Endodermal cell (in vitro differentiated cells): Measurements from ENCODE around the gene DENND1A. TPM values are rescaled to one million over a fixed set of nuclear protein-coding genes. Genes with fewer than 3 reads are reported as not detected.

Experiments
- DNase-seq: peaks from one replicate; pipeline ENCODE4 v3.0.0-alpha.2; 2017
- H3K27ac ChIP-seq: 2 replicates; pipeline ENCODE4 v1.5.1; 2013; ENCODE audit warnings: mild to moderate bottlenecking, low read depth, low read length, moderate library complexity
- H3K27me3 ChIP-seq: 2 replicates; pipeline ENCODE4 v1.6.1; 2013; ENCODE audit warnings: mild to moderate bottlenecking, low read length, moderate library complexity; ENCODE audit not compliant: insufficient read depth, control insufficient read depth, poor library complexity, severe bottlenecking
- H3K36me3 ChIP-seq: 2 replicates; pipeline ENCODE4 v1.7.0; 2013; ENCODE audit warnings: mild to moderate bottlenecking, low read length, moderate library complexity; ENCODE audit not compliant: control insufficient read depth, insufficient read depth
- H3K4me1 ChIP-seq: one replicate; pipeline ENCODE4 v1.7.0; 2013; ENCODE audit warnings: low read length; ENCODE audit not compliant: control insufficient read depth, insufficient read depth
- H3K4me3 ChIP-seq: 2 replicates; pipeline ENCODE4 v1.5.1; 2013; ENCODE audit warnings: mild to moderate bottlenecking, low read length, moderate library complexity
- H3K9ac ChIP-seq: 2 replicates; pipeline ENCODE4 v1.6.1; 2013; ENCODE audit warnings: mild to moderate bottlenecking, low read length, moderate library complexity; ENCODE audit not compliant: poor library complexity, severe bottlenecking; ENCODE audit errors: extremely low read depth
- H3K9me3 ChIP-seq: 2 replicates; pipeline ENCODE4 v1.6.1; 2013; ENCODE audit warnings: mild to moderate bottlenecking, low read length, moderate library complexity; ENCODE audit not compliant: control insufficient read depth
- H3K27ac Mint-ChIP-seq: 2 replicates; pipeline ENCODE4 v1.8.0; 2020; ENCODE audit warnings: mixed read lengths
- H3K27me3 Mint-ChIP-seq: 2 replicates; pipeline ENCODE4 v1.8.0; 2021; ENCODE audit warnings: mild to moderate bottlenecking, mixed read lengths; ENCODE audit not compliant: insufficient read depth
- H3K36me3 Mint-ChIP-seq: 2 replicates; pipeline ENCODE4 v1.8.0; 2020; ENCODE audit warnings: low read depth, mixed read lengths
- H3K4me1 Mint-ChIP-seq: 2 replicates; pipeline ENCODE4 v1.8.0; 2020; ENCODE audit warnings: mixed read lengths
- H3K4me3 Mint-ChIP-seq: 2 replicates; pipeline ENCODE4 v1.8.0; 2020; ENCODE audit warnings: mild to moderate bottlenecking, moderate library complexity, mixed read lengths
- H3K9me3 Mint-ChIP-seq: 2 replicates; pipeline ENCODE4 v1.8.0; 2020; ENCODE audit warnings: mild to moderate bottlenecking, mixed read lengths
- CTCF ChIP-seq: fragments of 200-600 bp; sonication (generic); conservative IDR thresholded peaks from 2 replicates; pipeline ENCODE4 v1.5.0; 2021; ENCODE audit warnings: antibody characterized with exemption, mild to moderate bottlenecking
- WGBS, 2 experiments: methylation state at CpG; one replicate each; pipeline versions ENCODE4 v1.1.5 to v1.1.7; 2013; ENCODE audit warnings: missing lambda C conversion rate in 2 of 2, mixed read lengths in 1 of 2; ENCODE audit not compliant: insufficient coverage in 1 of 2, insufficient read length in 1 of 2; 5-methylcytosine and 5-hydroxymethylcytosine counted together
- total RNA-seq, 2 donors: library from RNA; stranded (reverse); fragmentation: NEBNext Ultra II Directional in 1 of 2; extraction: Animal tissue kit (Norgen Biotek cat#: 25700) in 1 of 2; gene quantifications; 2 replicates in 1 of 2; 3 replicates in 1 of 2; pipeline ENCODE4 v1.2.1, GENCODE V29; 2021

The DENND1A gene
- total RNA-seq, 2 donors from 2014 or later, result 29.5 to 38.4 TPM

GRCh38 chr9:123753669-123754258 lies 176.2 kb downstream of the DENND1A start:
- H3K9me3 Mint-ChIP-seq, result no peaks in the 10 kb centered on the region
- no peak overlapping the region for H3K9ac ChIP-seq
- H3K4me1 Mint-ChIP-seq, result peaks cover 10% of the 10 kb centered on the region
- no peak for TF ChIP-seq CTCF
- no peaks in the 10 kb centered on the region for H3K27me3 Mint-ChIP-seq
- no peak overlapping the region for H3K4me3 Mint-ChIP-seq
- H3K4me3 ChIP-seq, result no peak overlapping the region
- no peak overlapping the region for H3K27ac ChIP-seq
- DNase-seq, result no peak
- no peaks in the 10 kb centered on the region for H3K4me1 ChIP-seq
- 79 to 92% methylated on average over 2 of the region's 2 CpGs for WGBS, 2 experiments
- no peak overlapping the region for H3K27ac Mint-ChIP-seq
- no peaks in the 10 kb centered on the region for H3K9me3 ChIP-seq
- peaks cover 3% of the 10 kb centered on the region for H3K36me3 Mint-ChIP-seq
- H3K27me3 ChIP-seq, result no peaks in the 10 kb centered on the region
- H3K36me3 ChIP-seq, result no peaks in the 10 kb centered on the region

GRCh38 chr9:123753016-123753415 lies 176.9 kb downstream of the DENND1A start:
- H3K4me3 Mint-ChIP-seq, result no peak overlapping the region
- TF ChIP-seq CTCF, result no peak
- no peak for DNase-seq
- H3K27ac Mint-ChIP-seq, result no peak overlapping the region
- no peaks in the 10 kb centered on the region for H3K9me3 ChIP-seq
- H3K4me1 Mint-ChIP-seq, result peaks cover 10% of the 10 kb centered on the region
- no peaks in the 10 kb centered on the region for H3K36me3 ChIP-seq
- 90% methylated on average over 1 of the region's 1 CpG; no CpG with 5 or more reads in 1 of the 2 experiments for whole genome bisulfite sequencing, 2 experiments
- no peaks in the 10 kb centered on the region for H3K27me3 Mint-ChIP-seq
- H3K4me3 ChIP-seq, result no peak overlapping the region
- H3K9me3 Mint-ChIP-seq, result no peaks in the 10 kb centered on the region
- H3K36me3 Mint-ChIP-seq, result peaks cover 3% of the 10 kb centered on the region
- H3K27ac ChIP-seq, result no peak overlapping the region
- no peak overlapping the region for H3K9ac ChIP-seq
- no peaks in the 10 kb centered on the region for H3K4me1 ChIP-seq
- H3K27me3 ChIP-seq, result no peaks in the 10 kb centered on the region

GRCh38 chr9:123749580-123750202 lies 180.2 kb downstream of the DENND1A start:
- no peak for DNase-seq
- H3K4me1 ChIP-seq, result peaks cover 3% of the 10 kb centered on the region
- Mint-ChIP-seq H3K4me1 (peaks cover 7% of the 10 kb centered on the region), H3K27ac (no peak overlapping the region), H3K9me3 (no peaks in the 10 kb centered on the region), H3K36me3 (no peaks in the 10 kb centered on the region), H3K27me3 (no peaks in the 10 kb centered on the region), H3K4me3 (no peak overlapping the region)
- H3K27me3 ChIP-seq, result no peaks in the 10 kb centered on the region
- no peak overlapping the region for H3K27ac ChIP-seq
- no peak for TF ChIP-seq CTCF
- H3K9ac ChIP-seq, result no peak overlapping the region
- WGBS, 2 experiments, result 92 to 100% methylated on average over 1 to 4 of the region's 4 CpGs
- H3K36me3 ChIP-seq, result no peaks in the 10 kb centered on the region
- no peaks in the 10 kb centered on the region for H3K9me3 ChIP-seq
- no peak overlapping the region for H3K4me3 ChIP-seq
